GM20431 (cell line): Measurements from ENCODE around the gene HPS5.
"Not testable (repeated sequence)": the region's sequence is repeated elsewhere in the genome, so short reads cannot be mapped to it uniquely, and the experiment has no call there.

ENCODE experiments used
- in situ Hi-C: fragments of 300-500 bp; cut with MseI, MboI; formaldehyde crosslinking; loops from one replicate; pipeline ENCODE4 v1.15.0; 2020; ENCODE audit warnings: low sequenced_read_pairs; ENCODE audit not compliant: unreplicated experiment

HPS5 gene

DNA sequence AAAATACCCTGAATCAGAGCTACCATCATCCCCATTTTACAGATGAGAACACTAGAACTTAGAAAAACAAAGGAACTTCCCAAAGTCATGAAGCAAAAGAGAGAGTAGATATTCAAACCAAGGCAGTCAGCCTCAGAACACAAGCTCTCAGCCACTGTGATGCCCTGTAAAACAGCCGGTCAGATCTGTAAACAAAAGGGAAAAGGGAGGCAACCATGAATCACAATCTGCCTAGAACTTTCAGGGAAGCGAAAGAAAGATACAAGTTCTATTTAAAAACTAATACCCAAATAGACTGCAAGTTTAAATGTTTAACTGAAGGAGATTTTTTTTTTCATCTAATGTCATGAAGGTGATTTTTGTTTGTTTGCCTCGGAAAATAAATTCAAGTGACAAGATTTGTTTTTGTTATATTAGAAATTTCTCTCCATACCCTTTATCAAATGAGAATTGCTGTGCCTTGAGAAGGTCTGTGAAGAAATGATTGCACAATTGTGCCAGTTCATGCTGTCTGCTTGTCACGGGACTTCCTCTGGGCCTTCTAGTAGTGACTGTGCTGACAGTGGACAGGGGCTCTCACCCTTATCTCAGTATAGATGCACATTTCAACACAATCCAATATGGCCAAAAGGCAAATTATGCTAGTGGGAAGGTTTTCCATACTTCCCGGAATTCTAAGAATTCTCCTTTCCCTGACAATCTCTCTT lies 44.2 kb downstream of the HPS5 start:
- in situ Hi-C loops, result no loop called here

DNA sequence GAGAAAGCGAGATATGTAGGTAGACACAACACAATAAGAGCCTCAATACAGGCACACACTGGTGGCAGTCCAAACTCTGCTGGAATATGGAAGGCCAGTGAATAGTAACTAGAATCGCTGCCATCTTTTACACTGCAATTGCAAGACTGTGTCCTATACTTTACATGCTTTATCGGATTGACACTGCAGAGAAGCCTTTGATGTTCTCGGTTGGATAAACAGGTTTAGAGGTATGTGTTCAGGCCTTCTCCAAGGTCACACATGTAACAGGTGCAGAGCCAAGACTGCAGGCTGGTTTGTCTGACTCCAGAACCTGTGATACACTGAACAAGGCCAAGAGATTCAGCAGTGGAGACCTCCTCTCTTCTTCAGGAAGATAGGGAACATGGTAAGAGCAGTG lies 50.7 kb downstream of the HPS5 start:
- in situ Hi-C loops, result no loop called here

DNA sequence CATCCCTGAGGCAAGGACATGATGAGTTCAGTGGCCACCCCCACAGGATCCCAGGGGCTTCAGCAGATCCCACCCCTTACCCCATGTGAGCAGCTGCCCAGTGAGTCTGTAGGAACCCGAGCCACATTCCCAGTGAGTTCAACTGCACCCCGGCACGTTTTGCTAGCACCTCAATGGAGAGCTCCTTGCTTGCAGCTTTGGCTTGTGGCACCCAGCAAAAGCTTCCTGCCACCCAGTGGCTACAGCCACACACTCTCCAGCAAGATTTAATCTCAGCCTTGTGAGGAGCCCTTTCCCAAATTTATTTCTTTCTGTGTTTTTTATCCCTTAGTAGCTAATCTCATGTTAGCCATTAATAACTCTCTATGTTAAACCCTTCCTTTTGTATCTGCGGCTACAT lies 51.8 kb downstream of the HPS5 start:
- in situ Hi-C loops, result no loop called here

DNA sequence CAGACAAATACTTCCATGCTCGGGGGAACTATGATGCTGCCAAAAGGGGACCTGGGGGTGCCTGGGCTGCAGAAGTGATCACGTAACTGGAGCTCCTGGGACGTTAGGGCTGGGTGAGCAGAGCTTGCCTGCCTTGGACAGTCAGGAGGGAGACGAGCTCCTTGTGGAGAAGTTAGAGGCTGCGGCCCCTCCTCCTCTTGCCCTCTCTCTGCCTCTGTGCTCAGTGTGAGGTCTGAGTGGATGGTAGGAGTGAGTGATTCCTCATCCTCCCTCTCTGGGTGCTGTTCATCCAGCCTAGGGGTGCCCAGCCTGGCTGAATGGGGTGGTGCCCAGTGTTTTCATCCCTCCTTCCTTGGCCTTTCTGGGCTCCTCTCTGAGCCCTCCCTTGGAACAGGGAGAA lies 52.7 kb downstream of the HPS5 start:
- in situ Hi-C loops, result not testable (repeated sequence)

DNA sequence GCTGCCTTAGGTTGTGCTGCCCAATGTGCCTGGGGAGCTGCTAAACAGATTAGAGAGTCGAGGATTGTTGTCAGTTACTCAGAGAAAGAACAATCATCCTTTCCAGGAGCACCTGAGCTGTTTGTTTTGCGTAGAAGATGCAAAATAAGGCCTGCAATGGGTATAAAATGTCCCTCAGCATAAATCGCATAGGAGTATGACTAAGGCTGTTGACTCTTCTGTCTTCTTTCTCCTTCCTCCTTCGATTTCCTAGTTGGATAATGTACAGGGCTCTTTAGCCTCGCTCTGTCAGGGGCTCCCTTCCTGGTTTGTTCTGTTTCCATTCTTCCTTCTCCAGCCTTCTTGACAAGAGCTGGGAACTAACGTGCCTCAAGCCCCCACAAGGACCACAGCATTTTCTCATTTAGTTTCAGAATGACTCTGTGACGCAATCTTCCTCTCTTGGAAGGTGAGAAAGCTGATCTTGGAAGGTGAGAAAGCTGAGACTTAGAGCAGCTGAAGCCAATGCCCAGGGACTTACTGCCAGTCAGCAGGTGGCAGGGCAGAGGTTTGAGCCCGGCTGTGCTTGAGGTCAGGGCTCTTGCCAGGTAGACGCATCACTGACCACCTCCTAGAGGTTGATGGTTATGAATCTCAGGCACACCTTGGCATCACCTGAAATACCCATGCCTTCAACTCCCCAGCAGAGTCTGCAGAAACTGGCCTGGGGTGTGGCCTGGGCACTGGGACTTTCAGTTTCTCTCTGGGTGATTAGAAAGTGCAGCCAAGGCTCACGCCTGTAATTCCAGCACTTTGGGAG lies 54.4 kb downstream of the HPS5 start:
- in situ Hi-C loops, result not testable (repeated sequence)

DNA sequence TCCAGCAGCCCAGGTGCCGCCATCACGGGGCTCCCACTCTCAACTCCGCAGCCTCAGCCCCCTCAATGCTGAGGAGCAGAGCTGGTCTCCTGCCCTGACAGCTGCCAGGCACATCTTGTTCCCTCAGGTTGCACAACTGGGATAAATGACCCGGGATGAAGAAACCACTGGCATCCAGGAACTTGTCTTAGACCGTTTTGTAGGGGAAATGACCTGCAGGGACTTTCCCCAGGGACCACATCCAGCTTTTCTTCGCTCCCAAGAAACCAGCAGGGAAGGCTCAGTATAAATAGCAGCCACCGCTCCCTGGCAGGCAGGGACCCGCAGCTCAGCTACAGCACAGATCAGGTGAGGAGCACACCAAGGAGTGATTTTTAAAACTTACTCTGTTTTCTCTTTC lies 56.0 kb downstream of the HPS5 start, which contains the start of gene SAA1:
TSS of gene SAA1 (plus strand) at position 316 of the 400 bp plus-strand sequence. CDS start 624 bp downstream, outside the sequence.
- in situ Hi-C loops, result no loop called here

DNA sequence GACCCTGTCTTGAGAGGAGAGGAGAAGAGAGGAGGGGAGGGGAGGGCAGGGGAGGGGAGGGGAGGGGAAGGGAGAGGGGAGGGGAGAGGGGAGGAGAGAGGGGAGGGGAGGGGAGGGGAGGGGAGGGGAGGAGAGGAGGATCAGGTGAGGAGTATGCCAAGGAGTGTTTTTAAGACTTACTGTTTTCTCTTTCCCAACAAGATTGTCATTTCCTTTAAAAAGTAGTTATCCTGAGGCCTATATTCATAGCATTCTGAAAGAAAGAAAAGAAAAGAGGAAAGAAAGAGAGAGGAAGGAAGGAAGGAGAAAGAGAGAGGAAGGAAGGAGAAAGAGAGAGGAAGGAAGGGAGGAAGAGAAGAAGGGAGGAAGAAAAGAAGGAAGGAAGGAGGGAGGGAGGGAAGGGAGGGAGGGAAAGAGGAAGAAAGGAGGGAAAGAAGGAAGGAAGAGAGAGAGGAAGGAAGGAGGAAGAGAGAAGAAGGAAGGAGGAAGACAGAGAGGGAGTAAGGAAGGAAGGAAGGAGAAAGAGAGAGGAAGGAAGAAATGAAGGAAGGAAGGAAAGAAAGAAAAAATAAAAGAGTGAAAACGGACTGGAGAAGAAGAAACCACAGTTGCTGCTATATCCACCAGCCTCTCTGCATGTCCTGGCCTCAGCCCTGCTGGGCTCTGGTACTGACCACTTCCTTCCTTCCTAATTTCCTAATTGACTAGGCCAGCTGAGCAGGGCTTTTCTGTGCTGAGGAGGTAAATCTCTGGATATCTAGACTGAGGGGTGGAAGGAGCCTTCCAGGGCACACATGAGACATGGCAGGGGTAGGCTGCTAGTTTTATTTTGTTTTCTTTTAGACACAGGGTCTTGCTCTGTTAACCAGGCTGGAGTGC lies 57.0 kb downstream of the HPS5 start:
- in situ Hi-C loops, result no loop called here

DNA sequence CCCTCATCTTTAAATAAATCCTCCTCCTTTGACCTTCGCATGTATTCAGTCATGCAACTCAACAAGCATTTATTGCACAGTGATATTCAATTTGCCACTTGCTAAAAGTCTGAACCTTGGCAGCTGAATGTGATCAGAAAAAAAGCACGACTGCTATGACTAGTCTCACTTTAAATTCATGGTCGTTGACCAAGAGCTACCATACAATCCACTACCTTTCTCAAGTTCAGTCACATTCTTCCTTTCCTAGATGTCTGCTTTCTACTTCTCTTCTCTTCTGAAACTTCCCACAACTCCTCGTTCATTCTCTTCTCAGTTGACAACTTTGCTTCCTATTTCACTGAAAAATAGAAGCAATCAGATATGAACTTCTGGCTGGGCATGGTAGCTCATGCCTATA lies 57.9 kb downstream of the HPS5 start:
- in situ Hi-C loops, result no loop called here

DNA sequence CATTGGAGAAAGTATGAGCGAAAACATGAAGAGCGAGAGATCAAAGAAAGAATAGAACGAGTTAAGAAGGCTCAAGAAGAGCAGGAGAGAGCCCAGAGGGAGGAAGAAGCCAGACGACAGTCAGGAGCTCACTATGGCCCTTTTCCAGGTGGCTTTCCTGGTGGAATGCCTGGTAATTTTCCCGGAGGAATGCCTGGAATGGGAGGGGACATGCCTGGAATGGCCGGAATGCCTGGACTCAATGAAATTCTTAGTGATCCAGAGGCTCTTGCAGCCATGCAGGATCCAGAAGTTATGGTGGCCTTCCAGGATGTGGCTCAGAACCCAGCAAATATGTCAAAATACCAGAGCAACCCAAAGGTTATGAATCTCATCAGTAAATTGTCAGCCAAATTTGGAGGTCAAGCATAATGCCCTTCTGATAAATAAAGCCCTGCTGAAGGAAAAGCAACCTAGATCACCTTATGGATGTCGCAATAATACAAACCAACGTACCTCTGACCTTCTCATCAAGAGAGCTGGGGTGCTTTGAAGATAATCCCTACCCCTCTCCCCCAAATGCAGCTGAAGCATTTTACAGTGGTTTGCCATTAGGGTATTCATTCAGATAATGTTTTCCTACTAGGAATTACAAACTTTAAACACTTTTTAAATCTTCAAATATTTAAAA lies 59.1 kb downstream of the HPS5 start:
- in situ Hi-C loops, result not testable (repeated sequence)

DNA sequence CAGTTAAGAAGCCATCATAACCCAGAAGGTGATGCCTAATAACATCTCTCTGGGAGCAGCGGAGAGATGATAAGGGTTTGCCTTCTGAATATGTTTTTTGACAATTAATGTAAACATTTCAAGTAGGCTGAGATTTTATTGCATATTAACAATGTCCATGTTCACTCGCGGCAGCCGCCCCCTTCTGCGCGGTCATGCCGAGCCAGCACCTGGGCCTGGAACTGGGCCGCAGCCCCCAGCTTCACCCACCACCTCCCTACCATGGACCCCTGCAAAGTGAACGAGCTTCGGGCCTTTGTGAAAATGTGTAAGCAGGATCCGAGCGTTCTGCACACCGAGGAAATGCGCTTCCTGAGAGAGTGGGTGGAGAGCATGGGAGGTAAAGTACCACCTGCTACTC lies 60.2 kb downstream of the HPS5 start:
- in situ Hi-C loops, result no loop called here

DNA sequence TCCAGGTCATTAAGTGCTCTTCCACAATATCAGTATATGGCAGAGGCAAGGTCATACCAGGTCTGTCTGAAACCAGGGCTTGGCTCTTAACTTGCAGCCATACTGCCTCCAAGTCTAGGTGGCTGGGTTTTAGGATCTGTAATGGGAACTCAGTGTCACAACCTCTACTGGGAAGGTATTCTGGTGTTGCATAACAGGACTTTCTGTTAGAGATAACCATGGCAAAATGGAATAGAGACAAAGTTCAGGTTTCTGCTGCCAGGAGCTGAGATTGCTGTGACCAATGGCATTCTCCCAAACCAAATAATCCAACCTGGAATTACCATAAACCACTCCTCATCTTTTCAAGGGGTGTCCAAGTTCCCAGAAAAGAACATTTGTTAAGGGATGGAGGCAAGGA lies 62.7 kb downstream of the HPS5 start:
- in situ Hi-C loops, result no loop called here

DNA sequence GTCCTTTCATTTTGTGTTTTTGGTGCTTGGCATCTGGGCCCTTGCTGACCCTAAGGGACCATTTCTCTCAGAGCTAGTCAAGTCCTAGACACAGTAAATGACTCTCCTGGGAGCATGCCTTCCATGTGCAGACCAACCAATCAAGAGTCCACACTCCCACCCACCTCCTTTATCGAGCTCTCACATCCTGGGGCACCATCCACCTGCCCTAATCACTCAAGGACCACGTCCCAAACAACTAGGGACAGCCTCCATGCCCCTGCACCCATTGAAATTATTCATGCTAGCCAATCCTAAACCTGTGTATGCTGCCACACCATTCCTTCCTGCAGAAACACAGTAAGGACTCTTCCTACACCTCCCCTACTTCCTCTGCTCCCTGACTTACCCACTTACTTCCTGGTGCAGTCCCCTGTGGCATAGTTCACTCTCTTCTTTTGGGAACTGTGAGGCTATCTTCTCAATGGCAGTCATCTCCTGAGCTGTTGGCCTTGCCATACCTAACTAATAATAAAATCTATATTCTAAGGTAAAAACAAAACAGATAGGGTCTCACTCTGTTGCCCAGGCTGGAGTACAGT lies 67.1 kb downstream of the HPS5 start:
- in situ Hi-C loops, result no loop called here

DNA sequence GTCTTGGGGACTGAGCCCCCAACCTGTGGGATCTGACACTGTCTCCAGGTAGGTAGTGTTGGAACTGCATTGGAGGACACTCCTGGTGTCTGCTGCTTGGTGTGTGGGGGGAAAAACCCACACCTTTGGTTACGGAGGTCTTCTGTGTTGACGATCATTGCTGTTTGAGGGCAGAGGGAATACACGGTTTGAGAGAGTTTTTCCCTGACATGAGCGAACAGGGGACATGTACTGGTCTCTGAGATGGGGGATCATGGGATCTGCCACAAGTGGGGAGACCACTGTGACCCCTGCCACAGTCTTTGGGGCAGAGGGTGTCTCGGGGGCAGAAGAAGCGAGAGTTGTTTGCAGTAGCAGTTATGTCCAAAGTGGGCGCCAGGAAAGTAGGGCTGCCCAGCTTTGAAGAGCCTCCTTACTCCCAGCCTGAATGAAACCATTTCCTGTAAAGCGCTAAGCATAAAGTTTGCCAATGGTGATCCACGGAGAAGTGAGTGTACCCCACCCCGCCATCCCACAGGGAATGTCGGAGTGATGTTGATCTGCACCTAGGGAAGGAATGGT lies 68.1 kb downstream of the HPS5 start:
- in situ Hi-C loops, result no loop called here

DNA sequence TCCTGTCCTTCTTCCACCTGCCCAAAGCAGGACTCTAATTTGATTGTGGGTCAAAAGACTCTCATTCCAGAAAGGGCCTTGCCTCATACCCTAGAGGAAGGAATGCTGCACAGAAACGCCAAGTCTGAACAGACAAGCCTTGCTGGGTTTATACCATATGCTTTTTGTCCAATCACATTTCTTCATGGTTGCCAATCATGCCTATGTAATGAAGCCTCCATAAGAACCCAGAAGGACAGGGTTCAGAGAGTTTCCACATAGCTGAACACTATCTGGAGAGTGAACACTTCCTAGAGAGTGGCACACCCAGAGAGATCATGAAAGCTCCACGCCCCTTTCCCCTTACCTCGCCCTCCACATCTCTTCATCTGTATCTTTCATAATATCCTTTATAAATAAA lies 68.7 kb downstream of the HPS5 start:
- in situ Hi-C loops, result no loop called here

DNA sequence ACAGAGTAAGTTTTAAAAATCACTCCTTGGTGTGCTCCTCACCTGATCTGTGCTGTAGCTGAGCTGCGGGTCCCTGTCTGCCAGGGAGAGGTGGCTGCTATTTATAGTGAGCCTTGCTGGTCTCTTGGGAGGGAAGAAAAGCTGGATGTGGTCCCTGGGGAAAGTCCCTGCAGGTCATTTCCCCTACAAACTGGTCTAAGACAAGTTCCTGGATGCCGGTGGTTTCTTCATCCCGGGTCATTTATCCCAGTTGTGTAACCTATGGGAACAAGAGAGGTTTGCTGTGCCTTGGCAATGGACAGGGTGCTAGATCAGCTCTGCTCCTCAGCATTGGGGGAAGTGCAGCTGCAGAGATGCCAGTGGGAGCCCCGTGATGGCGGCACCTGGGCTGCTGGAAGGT lies 73.4 kb downstream of the HPS5 start, which contains the start of gene SAA2:
TSS of gene SAA2 (minus strand) at position 108 of the 400 bp plus-strand sequence. CDS start 657 bp downstream, outside the sequence.
- in situ Hi-C loops, result no loop called here

DNA sequence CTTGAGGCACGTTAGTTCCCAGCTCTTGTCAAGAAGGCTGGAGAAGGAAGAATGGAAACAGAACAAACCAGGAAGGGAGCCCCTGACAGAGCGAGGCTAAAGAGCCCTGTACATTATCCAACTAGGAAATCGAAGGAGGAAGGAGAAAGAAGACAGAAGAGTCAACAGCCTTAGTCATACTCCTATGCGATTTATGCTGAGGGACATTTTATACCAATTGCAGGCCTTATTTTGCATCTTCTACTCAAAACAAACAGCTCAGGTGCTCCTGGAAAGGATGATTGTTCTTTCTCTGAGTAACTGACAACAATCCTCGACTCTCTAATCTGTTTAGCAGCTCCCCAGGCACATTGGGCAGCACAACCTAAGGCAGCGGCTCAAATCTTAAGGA lies 74.8 kb downstream of the HPS5 start:
- in situ Hi-C loops, result not testable (repeated sequence)

DNA sequence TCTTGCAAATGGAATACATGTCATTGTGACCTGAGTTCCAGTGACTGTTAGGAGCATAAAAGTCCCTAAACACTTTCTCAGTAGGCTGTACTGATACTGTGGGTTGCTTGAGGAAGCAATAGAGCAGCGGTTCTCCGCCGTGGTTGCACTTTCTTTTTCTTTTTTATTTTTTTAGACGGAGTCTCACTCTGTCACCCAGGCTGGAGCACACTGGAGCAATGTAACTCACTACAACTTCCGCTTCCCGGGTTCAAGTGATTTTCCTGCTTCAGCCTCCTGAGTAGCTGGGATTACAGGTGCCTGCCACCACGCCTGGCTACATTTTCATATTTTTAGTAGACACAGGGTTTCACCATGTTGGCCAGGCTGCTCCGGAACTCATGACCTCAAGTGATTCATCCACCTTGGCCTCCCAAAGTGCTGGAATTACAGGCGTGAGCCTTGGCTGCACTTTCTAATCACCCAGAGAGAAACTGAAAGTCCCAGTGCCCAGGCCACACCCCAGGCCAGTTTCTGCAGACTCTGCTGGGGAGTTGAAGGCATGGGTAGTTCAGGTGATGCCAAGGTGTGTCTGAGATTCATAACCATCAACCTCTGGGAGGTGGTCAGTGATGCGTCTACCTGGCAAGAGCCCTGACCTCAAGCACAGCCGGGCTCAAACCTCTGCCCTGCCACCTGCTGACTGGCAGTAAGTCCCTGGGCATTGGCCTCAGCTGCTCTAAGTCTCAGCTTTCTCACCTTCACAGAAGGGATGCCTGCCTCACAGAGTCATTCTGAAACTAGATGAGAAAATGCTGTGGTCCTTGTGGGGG lies 75.4 kb downstream of the HPS5 start:
- in situ Hi-C loops, result not testable (repeated sequence)

DNA sequence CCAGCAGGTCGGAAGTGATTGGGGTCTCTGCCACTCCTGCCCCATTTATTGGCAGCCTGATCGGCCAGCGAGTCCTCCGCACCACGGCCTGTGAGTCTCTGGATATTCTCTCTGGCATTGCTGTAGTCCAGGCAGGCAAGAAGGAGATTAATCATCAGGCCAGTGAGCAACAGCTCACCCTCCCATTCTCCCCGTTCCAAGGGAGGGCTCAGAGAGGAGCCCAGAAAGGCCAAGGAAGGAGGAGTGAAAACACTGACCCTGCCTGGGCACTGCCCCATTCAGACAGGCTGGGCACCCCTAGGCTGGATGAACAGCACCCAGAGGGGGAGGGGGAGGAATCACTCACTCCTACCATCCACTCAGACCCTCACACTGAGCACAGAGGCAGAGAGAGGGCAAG lies 76.5 kb downstream of the HPS5 start:
- in situ Hi-C loops, result no loop called here
